Thyroid gland (tissue), 4 donors: ENCODE measurements around the gene PLCG1.

Experiments used
- CTCF ChIP-seq, 6 experiments: fragments of 200-600 bp in 3 of 6; fragments of 450-650 bp in 3 of 6; sonication (generic) in 3 of 6; IDR thresholded peaks; one replicate each; pipeline ENCODE4 v1.5.1; 2016 to 2019; ENCODE audit warnings: antibody characterized with exemption in 6 of 6, mild to moderate bottlenecking in 2 of 6, inconsistent platforms in 1 of 6, moderate library complexity in 1 of 6
- POLR2A ChIP-seq, 2 donors: fragments of 450-650 bp; IDR thresholded peaks; one replicate each; pipeline ENCODE4 v1.6.1; 2017; ENCODE audit warnings: antibody characterized with exemption in 2 of 2, mild to moderate bottlenecking in 2 of 2, moderate library complexity in 1 of 2

GRCh38 chr20:41178904-41179432 lies 41.6 kb downstream of the PLCG1 start:
- peak in 1 of 6 experiments; percentile 11 for TF ChIP-seq CTCF (IDR thresholded peaks at IDR 0.05)
- TF ChIP-seq POLR2A (IDR thresholded peaks at IDR 0.05): no peak
